NCI-H345 (cell line): ENCODE data around the gene OR5K4.
"Not testable (repeated sequence)": the region's sequence is repeated elsewhere in the genome, so short reads cannot be mapped to it uniquely, and the experiment has no call there.

Source experiments
- DNase-seq: peaks from one replicate; lab custom pipeline; 2025; lab: John Stamatoyannopoulos, UW

OR5K4 gene

DNA sequence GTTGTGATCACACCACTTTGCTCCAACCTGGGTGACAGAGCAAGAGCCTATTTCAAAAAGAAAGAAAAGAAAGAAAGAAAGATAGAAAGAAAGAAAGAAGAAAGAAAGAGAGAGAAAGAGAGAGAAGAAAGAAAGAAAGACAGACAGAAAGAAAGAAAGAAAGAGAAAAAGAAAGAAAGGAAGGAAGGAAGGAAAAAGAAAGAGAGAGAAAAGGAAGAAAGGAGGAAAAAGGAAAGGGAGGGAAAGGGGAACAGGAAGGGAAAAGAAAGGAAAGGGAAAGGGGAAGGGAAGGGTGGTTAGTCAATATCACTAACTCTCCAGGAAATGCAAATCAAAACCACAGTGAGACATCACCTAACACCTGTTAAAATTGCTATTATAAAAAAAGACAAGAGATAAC, 18.2 kb downstream of the OR5K4 start:
- no peak for DNase-seq

DNA sequence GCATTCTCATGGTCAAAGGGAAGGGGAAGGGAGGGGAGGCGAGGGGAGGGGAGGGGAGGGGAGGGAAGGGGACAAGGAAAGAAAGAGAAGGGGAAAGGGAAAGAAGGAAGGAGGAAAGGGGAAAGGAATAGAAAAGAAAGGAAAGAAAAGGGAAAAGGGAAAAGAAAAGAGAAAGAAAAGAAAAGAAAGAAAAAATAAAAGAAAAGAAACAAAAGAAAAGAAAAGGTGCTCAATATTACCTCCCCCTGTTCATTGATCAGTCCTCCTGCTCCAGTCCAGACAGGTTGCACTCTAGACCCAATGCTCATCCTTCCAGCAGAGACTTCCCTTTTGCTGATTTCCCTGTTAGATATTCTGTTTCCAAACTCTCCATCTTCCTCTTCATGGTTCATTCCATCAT, 18.8 kb downstream of the OR5K4 start:
- DNase-seq = no peak

DNA sequence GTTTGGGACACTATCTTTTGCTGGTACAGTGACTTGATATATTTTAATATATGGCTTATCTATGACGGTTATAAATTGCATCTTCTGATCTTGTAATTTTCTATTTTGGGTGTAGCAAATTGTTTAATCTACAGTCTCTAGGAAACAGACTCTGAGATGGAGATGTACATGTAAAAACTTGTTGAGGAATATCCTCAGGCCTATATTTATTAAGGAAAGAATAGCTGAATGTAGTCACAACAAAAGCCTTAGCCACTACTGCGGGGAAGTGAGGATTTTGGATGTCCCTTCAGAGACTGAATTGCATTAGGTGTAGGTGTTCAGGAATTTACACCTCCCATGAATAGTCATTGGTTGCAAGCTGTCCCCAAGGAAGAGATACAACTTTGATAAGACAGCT, 23.0 kb downstream of the OR5K4 start:
- no peak for DNase-seq

- no peak for DNase-seq
Measured at GRCh38 chr3:98388147-98388546, 34.5 kb downstream of the OR5K4 start.

DNA sequence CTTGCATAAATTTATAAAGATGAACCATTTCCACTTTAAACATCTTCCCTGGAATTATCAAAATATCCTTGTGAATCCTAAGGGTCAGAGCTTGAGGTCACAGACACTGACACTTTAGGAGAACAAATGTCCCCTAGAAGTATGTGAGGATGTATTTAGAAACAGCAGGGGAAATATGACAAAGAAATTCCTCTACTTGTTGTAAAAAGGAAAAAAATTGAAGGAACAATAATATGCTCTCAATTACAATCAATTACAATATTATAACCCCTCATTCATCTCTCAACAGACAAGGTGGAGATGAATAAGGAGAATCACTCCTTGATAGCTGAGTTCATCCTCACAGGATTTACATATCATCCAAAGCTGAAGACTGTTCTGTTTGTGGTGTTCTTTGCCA, 36.7 kb downstream of the OR5K4 start, which contains the start of gene OR5K3:
OR5K3 (plus strand) TSS at position 301 of the 400 bp plus-strand sequence; CDS start at position 301, 0 bp downstream.
- DNase-seq = no peak

- no peak for DNase-seq
Measured at GRCh38 chr3:98395101-98395500, 41.4 kb downstream of the OR5K4 start.

DNA sequence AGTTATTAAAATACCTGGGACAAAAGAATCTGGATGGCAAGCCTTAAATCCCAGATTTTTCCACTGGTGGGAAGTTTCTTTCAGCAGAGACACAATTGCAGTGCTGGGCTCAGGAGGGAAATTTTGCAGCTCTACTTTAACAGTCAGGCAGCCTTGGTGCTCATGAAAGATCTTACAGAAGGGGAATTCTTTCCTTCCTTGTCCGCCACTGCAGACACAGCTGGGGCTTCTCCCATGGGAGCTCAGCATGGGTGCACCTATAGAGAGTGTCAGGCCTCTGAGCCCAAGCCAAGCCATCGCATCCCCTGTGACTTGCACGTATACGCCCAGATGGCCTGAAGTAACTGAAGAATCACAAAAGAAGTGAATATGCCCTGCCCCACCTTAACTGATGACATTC, 42.8 kb downstream of the OR5K4 start:
- DNase-seq = not testable (repeated sequence)

DNA sequence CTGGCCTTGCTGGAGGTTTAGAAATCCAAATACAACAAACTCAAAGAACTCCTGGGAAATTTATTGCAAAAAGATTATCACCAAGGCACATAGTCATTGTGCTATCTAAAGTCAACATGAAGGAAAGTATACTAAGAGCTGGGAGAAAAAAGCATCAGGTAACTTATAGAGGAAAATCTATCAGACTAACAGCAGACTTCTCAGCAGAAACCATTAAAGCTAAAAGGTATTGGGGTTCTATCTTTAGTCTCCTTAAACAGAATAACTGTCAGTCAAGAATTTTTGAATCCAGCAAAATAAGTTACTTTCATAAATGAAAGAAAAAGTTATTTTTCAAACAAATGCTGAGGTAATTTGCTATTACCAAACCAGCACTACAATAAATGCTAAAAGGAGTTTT, 44.9 kb downstream of the OR5K4 start:
- no peak for DNase-seq

- DNase-seq = no peak
Measured at GRCh38 chr3:98402507-98402906, 48.9 kb downstream of the OR5K4 start.

- no peak for DNase-seq
Measured at GRCh38 chr3:98404010-98404409, 50.4 kb downstream of the OR5K4 start.
